ENCODE data around the gene PIP5K1B. TPM values are rescaled to one million over a fixed set of nuclear protein-coding genes. Genes with fewer than 3 reads are reported as not detected.

The PIP5K1B gene
- total and polyA plus RNA-seq, 2 of the 13 experiments (the other 11 are each of a cell fraction or from before 2014, with no cell fraction given), result 15.8 to 17.5 TPM

DNA sequence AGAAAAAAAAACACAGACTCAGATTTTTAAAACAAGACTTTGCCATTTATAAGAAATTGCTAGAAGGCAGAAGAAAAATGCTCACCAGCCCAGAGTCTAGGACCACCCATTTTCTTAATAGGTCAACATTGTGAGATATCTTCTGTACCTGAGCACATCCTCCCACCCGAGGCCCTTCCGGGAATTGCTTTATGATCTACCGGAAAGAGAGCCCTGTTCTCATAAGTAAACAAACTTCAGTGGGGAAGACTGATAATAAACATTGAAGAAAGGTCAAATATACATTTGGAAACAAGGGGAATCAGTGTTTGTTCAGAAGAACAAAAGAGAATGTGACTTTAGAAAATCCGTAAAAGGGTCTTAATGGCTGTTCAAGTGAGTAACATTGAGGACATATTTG lies 264.5 kb downstream of the PIP5K1B start (continued):
- no peak; the same call in 1 of the 2 replicates for TF ChIP-seq KDM3A (CRISPR knock-in tag; IDR thresholded peaks at IDR 0.05; ENCODE audit: low read depth)
- no peak for TF ChIP-seq ZNF354B (CRISPR knock-in tag; IDR thresholded peaks at IDR 0.05)
- TF ChIP-seq RNF219 (CRISPR knock-in tag; IDR thresholded peaks at IDR 0.05), result no peak
- TF ChIP-seq KDM6A (CRISPR knock-in tag; IDR thresholded peaks at IDR 0.05; ENCODE audit: low read depth), result peak; percentile 75
- TF ChIP-seq HNRNPLL (IDR thresholded peaks at IDR 0.05; ENCODE audit: low read depth, low read length, poor library complexity, severe bottlenecking), result no peak
- TF ChIP-seq ZNF615 (CRISPR knock-in tag; IDR thresholded peaks at IDR 0.05; ENCODE audit: borderline replicate concordance), result no peak
- TF ChIP-seq ZNF331 (CRISPR knock-in tag; IDR thresholded peaks at IDR 0.05), result peak; percentile 62; the same call in 1 of the 2 replicates
- no peak for TF ChIP-seq GABPA (IDR thresholded peaks at IDR 0.05; ENCODE audit: low read depth, low read length)
- peak; percentile 77 for TF ChIP-seq GABPA (CRISPR knock-in tag; IDR thresholded peaks at IDR 0.05; ENCODE audit: low read depth)
- TF ChIP-seq ZNF652 (CRISPR knock-in tag; IDR thresholded peaks at IDR 0.05; ENCODE audit: borderline replicate concordance, low read depth), result no peak
- no peak for TF ChIP-seq NCOA5 (CRISPR knock-in tag; IDR thresholded peaks at IDR 0.05)
- no peak for TF ChIP-seq HNRNPL (IDR thresholded peaks at IDR 0.05; ENCODE audit: low read depth, low read length)
- no peak for TF ChIP-seq ZMYM2 (CRISPR knock-in tag; IDR thresholded peaks at IDR 0.05)
- TF ChIP-seq SNRNP70 (IDR thresholded peaks at IDR 0.05; ENCODE audit: low read depth, low read length), result no peak
- no peak for TF ChIP-seq PHF20 (CRISPR knock-in tag; IDR thresholded peaks at IDR 0.05)
- no peak for TF ChIP-seq ZFP36L2 (CRISPR knock-in tag; IDR thresholded peaks at IDR 0.05)
- TF ChIP-seq FOSL1 (CRISPR knock-in tag; IDR thresholded peaks at IDR 0.05; ENCODE audit: borderline replicate concordance), result no peak
- peak; percentile 53 for TF ChIP-seq PHF5A (CRISPR knock-in tag; IDR thresholded peaks at IDR 0.05; ENCODE audit: low read depth, unreplicated experiment)
- TF ChIP-seq MAFK (conservative IDR thresholded peaks at IDR 0.05 in 1 of 2, IDR thresholded peaks at IDR 0.05 in 1 of 2; ENCODE audit: low read length in 2 of 2), result no peak
- no peak for TF ChIP-seq RARG (CRISPR knock-in tag; IDR thresholded peaks at IDR 0.05; ENCODE audit: low read depth)
- TF ChIP-seq ZNF431 (CRISPR knock-in tag; IDR thresholded peaks at IDR 0.05; ENCODE audit: borderline replicate concordance, low read depth), result no peak; the same call in 1 of the 2 replicates
- no peak for TF ChIP-seq ZNF30 (CRISPR knock-in tag; IDR thresholded peaks at IDR 0.05)
- no peak for TF ChIP-seq ZIK1 (CRISPR knock-in tag; IDR thresholded peaks at IDR 0.05; ENCODE audit: borderline replicate concordance, low read depth)
- TF ChIP-seq ATF7 (IDR thresholded peaks at IDR 0.05), result no peak
- TF ChIP-seq ATF7 (CRISPR knock-in tag; IDR thresholded peaks at IDR 0.05), result no peak
- no peak for TF ChIP-seq ZNF276 (CRISPR knock-in tag; IDR thresholded peaks at IDR 0.05; ENCODE audit: low read depth)
- TF ChIP-seq ZFY (CRISPR knock-in tag; IDR thresholded peaks at IDR 0.05), result no peak
- TF ChIP-seq CENPT (CRISPR knock-in tag; IDR thresholded peaks at IDR 0.05; ENCODE audit: low read depth), result no peak
- TF ChIP-seq ZNF282 (IDR thresholded peaks at IDR 0.05; ENCODE audit: partially characterized antibody), result no peak
- no peak for TF ChIP-seq NFATC3 (CRISPR knock-in tag; IDR thresholded peaks at IDR 0.05)
- TF ChIP-seq ISX (CRISPR knock-in tag; conservative IDR thresholded peaks at IDR 0.05), result no peak
